Caco-2 (cell line): Measurements from ENCODE around the gene STRA8. TPM values are rescaled to one million over a fixed set of nuclear protein-coding genes. Genes with fewer than 3 reads are reported as not detected.
"Not testable (repeated sequence)": the region's sequence is repeated elsewhere in the genome, so short reads cannot be mapped to it uniquely, and the experiment has no call there.

Experiments
- BruUV-seq: library from RNA; stranded (reverse); fragments of 400-500 nt; replicated peaks from 2 replicates; lab custom pipeline; 2021; lab: Mats Ljungman, UMichigan
- CTCF ChIA-PET: fragments of 300-600 bp; sonication (Branson Sonifier 250); formaldehyde crosslinking; loops from one replicate; lab custom pipeline; 2022; ENCODE audit warnings: antibody characterized with exemption; lab: Charles Lee
- POLR2A ChIA-PET: fragments of 300-600 bp; sonication (Branson Sonifier 250); formaldehyde crosslinking; loops from one replicate; lab custom pipeline; 2022; ENCODE audit warnings: antibody characterized with exemption; lab: Charles Lee
- DNase-seq, 2 experiments: peaks; one replicate each; pipeline versions ENCODE4 v3.0.0 to v3.0.0-alpha.2; 2020 to 2022
- H3K27me3 ChIP-seq: replicated peaks from 2 replicates; pipeline ENCODE4 v1.6.0; 2011; ENCODE audit warnings: low read length; ENCODE audit not compliant: control insufficient read depth, insufficient read depth
- H3K36me3 ChIP-seq: 2 replicates; pipeline ENCODE4 v1.5.1; 2011; ENCODE audit warnings: low read length; ENCODE audit not compliant: control insufficient read depth, insufficient read depth
- H3K4me1 ChIP-seq: fragments of 250-450 bp; sonication (Bioruptor Pico); 2 replicates; pipeline ENCODE4 v1.5.1; 2020; ENCODE audit warnings: mild to moderate bottlenecking
- H3K4me3 ChIP-seq: 2 replicates; pipeline ENCODE4 v1.5.1; 2011; ENCODE audit warnings: low read depth, mild to moderate bottlenecking, control low read depth, low read length
- H3K9me3 ChIP-seq: fragments of 250-450 bp; sonication (Bioruptor Pico); 2 replicates; pipeline ENCODE4 v1.5.1; 2020; ENCODE audit warnings: mild to moderate bottlenecking, moderate library complexity
- H3K27ac Mint-ChIP-seq: one replicate; pipeline ENCODE4 v1.8.0; 2022; ENCODE audit warnings: mixed read lengths; ENCODE audit not compliant: unreplicated experiment
- H3K27me3 Mint-ChIP-seq: one replicate; pipeline ENCODE4 v1.8.0; 2022; ENCODE audit warnings: mixed read lengths; ENCODE audit not compliant: insufficient read depth, unreplicated experiment
- H3K36me3 Mint-ChIP-seq: one replicate; pipeline ENCODE4 v1.8.0; 2022; ENCODE audit warnings: mild to moderate bottlenecking, mixed read lengths; ENCODE audit not compliant: insufficient read depth, unreplicated experiment
- H3K4me1 Mint-ChIP-seq: one replicate; pipeline ENCODE4 v1.8.0; 2022; ENCODE audit warnings: low read depth, mixed read lengths; ENCODE audit not compliant: unreplicated experiment
- H3K4me3 Mint-ChIP-seq: one replicate; pipeline ENCODE4 v1.8.0; 2022; ENCODE audit warnings: mild to moderate bottlenecking, moderate library complexity, mixed read lengths; ENCODE audit not compliant: unreplicated experiment
- H3K9me3 Mint-ChIP-seq: one replicate; pipeline ENCODE4 v1.8.0; 2022; ENCODE audit warnings: mixed read lengths; ENCODE audit not compliant: unreplicated experiment
- intact Hi-C: fragments of 100-400 bp; cut with micrococcal nuclease; formaldehyde crosslinking; loops from one replicate; pipeline ENCODE4 v1.10.0; 2022; ENCODE audit not compliant: unreplicated experiment
- total RNA-seq: library from RNA; stranded (reverse); gene quantifications from 2 replicates; pipeline ENCODE4 v1.2.3, GENCODE V29; 2022
- TF ChIP-seq, protein P1 (sequence below), 2 experiments: fragments of 200-600 bp in 1 of 2; IDR thresholded peaks; 1 replicate in 1 of 2; 2 replicates in 1 of 2; pipeline versions ENCODE4 v1.5.1 to v1.8.0; 2011 to 2022; ENCODE audit warnings: antibody characterized with exemption in 1 of 2, control low read depth in 1 of 2, inconsistent platforms in 1 of 2, low read depth in 1 of 2, low read length in 1 of 2, mild to moderate bottlenecking in 1 of 2, moderate library complexity in 1 of 2; ENCODE audit not compliant: insufficient read depth in 1 of 2, severe bottlenecking in 1 of 2, unreplicated experiment in 1 of 2

The STRA8 gene
- total RNA-seq, 1 experiment from 2014 or later, result not detected

DNA sequence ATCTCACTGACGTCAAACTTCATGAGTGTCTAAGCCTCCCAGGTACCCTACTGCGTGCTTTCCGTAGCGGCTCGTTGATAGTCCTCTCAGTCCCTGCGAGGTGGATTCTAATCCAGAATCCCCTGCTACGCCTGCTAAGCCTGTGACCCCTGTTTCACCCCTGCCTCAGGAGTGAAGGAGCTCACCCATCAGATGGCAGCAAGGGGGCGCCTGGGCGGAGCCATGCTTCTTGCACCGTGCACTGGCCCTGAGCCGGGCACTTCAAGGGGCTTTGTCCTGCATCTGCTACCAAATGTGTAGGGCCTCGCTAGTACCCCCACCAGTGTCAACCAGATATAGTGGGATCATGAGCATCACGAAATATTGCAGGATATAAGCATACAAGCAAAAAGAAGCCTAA, 918 bp upstream of the STRA8 start:
- BruUV-seq, result no TSS peak
- peak in 1 of 2 experiments; percentile 28 for DNase-seq
- Mint-ChIP-seq H3K4me1 (no peaks in the 10 kb centered on the region), H3K9me3 (no peaks in the 10 kb centered on the region), H3K27me3 (no peaks in the 10 kb centered on the region), H3K27ac (no peak overlapping the region), H3K4me3 (no peak overlapping the region), H3K36me3 (no peaks in the 10 kb centered on the region)
- TF ChIP-seq, protein P1, sequence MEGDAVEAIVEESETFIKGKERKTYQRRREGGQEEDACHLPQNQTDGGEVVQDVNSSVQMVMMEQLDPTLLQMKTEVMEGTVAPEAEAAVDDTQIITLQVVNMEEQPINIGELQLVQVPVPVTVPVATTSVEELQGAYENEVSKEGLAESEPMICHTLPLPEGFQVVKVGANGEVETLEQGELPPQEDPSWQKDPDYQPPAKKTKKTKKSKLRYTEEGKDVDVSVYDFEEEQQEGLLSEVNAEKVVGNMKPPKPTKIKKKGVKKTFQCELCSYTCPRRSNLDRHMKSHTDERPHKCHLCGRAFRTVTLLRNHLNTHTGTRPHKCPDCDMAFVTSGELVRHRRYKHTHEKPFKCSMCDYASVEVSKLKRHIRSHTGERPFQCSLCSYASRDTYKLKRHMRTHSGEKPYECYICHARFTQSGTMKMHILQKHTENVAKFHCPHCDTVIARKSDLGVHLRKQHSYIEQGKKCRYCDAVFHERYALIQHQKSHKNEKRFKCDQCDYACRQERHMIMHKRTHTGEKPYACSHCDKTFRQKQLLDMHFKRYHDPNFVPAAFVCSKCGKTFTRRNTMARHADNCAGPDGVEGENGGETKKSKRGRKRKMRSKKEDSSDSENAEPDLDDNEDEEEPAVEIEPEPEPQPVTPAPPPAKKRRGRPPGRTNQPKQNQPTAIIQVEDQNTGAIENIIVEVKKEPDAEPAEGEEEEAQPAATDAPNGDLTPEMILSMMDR (IDR thresholded peaks at IDR 0.05; ENCODE audit: insufficient read depth in 1 of 2, low read depth in 1 of 2, low read length in 1 of 2, severe bottlenecking in 1 of 2, unreplicated experiment in 1 of 2), result peak in 1 of 2 experiments; percentile 17
- ChIA-PET CTCF (no interaction called here), POLR2A (no interaction called here)
- Histone ChIP-seq H3K27me3 (no peaks in the 10 kb centered on the region), H3K4me3 (no peak overlapping the region), H3K36me3 (no peaks in the 10 kb centered on the region), H3K4me1 (no peaks in the 10 kb centered on the region), H3K9me3 (no peaks in the 10 kb centered on the region)
- intact Hi-C loops, result no loop called here

DNA sequence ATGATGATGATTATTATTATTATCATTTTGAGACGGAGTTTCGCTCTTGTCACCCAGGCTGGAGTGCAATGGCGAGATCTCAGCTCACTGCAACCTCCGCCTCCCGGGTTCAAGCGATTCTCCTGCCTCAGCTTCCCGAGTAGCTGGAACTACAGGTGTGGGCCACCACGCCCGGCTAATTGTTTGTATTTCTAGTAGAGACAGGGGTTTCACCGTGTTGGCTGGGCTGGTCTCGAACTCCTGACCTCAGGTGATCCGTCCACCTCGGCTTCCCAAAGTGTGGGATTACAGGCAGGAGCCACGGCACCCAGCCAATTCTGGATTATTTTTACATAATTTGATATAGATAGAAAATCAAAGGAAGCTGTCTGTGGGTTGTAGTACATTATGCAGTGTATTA, 457 bp downstream of the STRA8 start:
- H3K27ac Mint-ChIP-seq, H3K9me3 ChIP-seq, intact Hi-C loops, BruUV-seq, H3K36me3 Mint-ChIP-seq, H3K4me1 ChIP-seq, H3K27me3 Mint-ChIP-seq, H3K4me1 Mint-ChIP-seq, DNase-seq, H3K27me3 ChIP-seq, H3K4me3 ChIP-seq, H3K36me3 ChIP-seq, POLR2A ChIA-PET, H3K9me3 Mint-ChIP-seq, H3K4me3 Mint-ChIP-seq, CTCF ChIA-PET: not testable (repeated sequence)

DNA sequence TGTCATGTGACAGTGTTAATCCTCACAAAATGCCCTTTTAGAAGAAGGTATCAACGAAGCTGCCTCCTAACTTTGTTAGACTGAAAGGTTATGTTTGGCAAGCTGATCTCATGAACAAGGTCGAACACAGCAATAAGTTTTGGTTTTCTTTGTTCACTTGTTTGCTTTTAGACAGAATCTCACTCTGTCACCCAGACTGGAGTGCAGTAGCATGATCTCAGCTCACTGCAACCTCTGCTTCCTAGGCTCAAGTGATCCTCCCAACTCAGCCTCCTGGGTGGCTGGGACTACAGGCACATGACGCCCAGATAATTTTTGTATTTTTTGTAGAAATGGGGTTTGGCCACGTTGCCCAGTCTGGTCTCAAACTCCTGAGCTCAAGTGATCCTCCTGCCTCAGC, 1.1 kb downstream of the STRA8 start:
- Mint-ChIP-seq H3K4me1 (no peaks in the 10 kb centered on the region), H3K36me3 (no peaks in the 10 kb centered on the region), H3K4me3 (no peak overlapping the region), H3K27me3 (no peaks in the 10 kb centered on the region), H3K9me3 (no peaks in the 10 kb centered on the region), H3K27ac (no peak overlapping the region)
- TF ChIP-seq, protein P1 (IDR thresholded peaks at IDR 0.05; ENCODE audit: insufficient read depth in 1 of 2, low read depth in 1 of 2, low read length in 1 of 2, severe bottlenecking in 1 of 2, unreplicated experiment in 1 of 2), result no peak
- BruUV-seq, result no TSS peak
- ChIA-PET POLR2A (no interaction called here), CTCF (no interaction called here)
- H3K36me3 ChIP-seq, result no peaks in the 10 kb centered on the region
- no peak overlapping the region for H3K4me3 ChIP-seq
- no peaks in the 10 kb centered on the region for H3K9me3 ChIP-seq
- no peaks in the 10 kb centered on the region for H3K27me3 ChIP-seq
- DNase-seq, result no peak
- H3K4me1 ChIP-seq, result no peaks in the 10 kb centered on the region
- intact Hi-C loops, result no loop called here

DNA sequence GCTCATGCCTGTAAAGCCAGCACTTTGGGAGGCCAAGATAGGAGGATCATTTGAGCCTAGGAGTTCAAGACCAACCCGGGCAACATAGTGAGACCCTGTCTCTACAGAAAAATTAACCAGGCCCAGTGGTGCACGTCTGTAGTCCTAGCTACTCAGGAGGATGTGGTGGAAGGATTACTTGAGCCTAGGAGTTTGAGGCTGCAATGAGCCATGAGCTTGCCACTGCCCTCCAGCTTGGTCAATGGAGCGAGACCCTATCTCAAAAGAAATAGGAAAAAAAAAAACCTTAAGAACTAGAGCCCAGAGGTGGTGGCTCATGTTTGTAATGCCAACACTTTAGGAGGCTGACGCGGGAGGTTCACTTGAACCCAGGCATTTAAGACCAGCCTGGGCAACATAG, 2.2 kb downstream of the STRA8 start:
- no peak overlapping the region for H3K27ac Mint-ChIP-seq
- Histone ChIP-seq H3K27me3 (no peaks in the 10 kb centered on the region), H3K4me3 (no peak overlapping the region), H3K36me3 (no peaks in the 10 kb centered on the region), H3K4me1 (no peaks in the 10 kb centered on the region), H3K9me3 (no peaks in the 10 kb centered on the region)
- no peaks in the 10 kb centered on the region for H3K27me3 Mint-ChIP-seq
- no peak overlapping the region for H3K4me3 Mint-ChIP-seq
- ChIA-PET POLR2A (no interaction called here), CTCF (no interaction called here)
- intact Hi-C loops, result no loop called here
- H3K9me3 Mint-ChIP-seq, result no peaks in the 10 kb centered on the region
- H3K36me3 Mint-ChIP-seq, result no peaks in the 10 kb centered on the region
- TF ChIP-seq, protein P1 (IDR thresholded peaks at IDR 0.05; ENCODE audit: insufficient read depth in 1 of 2, low read depth in 1 of 2, low read length in 1 of 2, severe bottlenecking in 1 of 2, unreplicated experiment in 1 of 2), result no peak
- no TSS peak for BruUV-seq
- DNase-seq, result no peak
- no peaks in the 10 kb centered on the region for H3K4me1 Mint-ChIP-seq
